T-helper 1 cell treated with Interleukin-12 subunit alpha and Interleukin-12 subunit beta and Interleukin-4 antibody, amounts not matched to agents 30 μg/mL and 1 μg/mL, for 36 hours (primary cell): Measurements from ENCODE around the gene C4orf17.

Experiments used
- H3K27ac Mint-ChIP-seq: one replicate; pipeline ENCODE4 v1.8.0; 2021; ENCODE audit warnings: mild to moderate bottlenecking, mixed read lengths
- H3K27me3 Mint-ChIP-seq: one replicate; pipeline ENCODE4 v1.8.0; 2021; ENCODE audit warnings: low read depth, mixed read lengths
- H3K36me3 Mint-ChIP-seq: one replicate; pipeline ENCODE4 v1.8.0; 2021; ENCODE audit warnings: low read depth, mixed read lengths
- H3K4me1 Mint-ChIP-seq: one replicate; pipeline ENCODE4 v1.8.0; 2021; ENCODE audit warnings: low read depth, mixed read lengths
- H3K4me3 Mint-ChIP-seq: one replicate; pipeline ENCODE4 v1.8.0; 2021; ENCODE audit warnings: mild to moderate bottlenecking, moderate library complexity, mixed read lengths
- H3K9me3 Mint-ChIP-seq: one replicate; pipeline ENCODE4 v1.8.0; 2021; ENCODE audit warnings: mixed read lengths

C4orf17 gene

DNA sequence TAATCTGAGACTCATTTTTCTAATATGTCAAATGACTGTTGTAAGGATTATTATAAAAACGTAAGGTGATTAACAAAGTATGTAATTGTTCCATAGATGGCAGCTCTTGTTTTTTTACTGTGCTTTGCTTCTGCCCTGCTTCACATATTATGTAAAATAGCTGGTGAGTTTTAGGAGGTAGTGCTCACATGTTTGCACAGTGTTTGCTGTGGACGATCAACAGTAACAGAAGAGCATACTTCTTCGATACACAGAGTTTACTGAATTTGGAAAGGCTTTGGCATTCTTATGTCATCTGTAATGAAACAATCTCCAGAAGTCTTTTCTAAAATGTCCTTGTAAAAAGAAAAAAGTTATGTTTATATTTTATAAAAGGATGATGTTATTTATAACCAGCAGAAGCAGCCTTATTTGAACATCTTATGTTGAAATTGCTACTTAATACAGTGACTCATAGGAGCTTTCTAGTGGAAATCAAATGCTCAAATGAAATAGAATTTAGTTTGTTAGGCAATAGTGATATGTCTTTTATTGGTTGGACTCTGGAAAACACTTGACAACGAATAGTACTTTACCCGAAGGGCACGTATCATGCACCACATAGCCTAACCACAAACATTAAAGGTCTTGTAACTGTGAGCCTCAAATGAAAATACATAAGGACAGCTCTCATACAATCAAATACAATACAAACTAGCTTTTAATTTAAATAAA is 61.9 kb downstream of the C4orf17 start:
- H3K9me3 Mint-ChIP-seq = no peaks in the 10 kb centered on the region
- peaks cover 2% of the 10 kb centered on the region for H3K4me1 Mint-ChIP-seq
- no peaks in the 10 kb centered on the region for H3K36me3 Mint-ChIP-seq
- peaks cover 46% of the 10 kb centered on the region for H3K27me3 Mint-ChIP-seq
- no peak overlapping the region for H3K27ac Mint-ChIP-seq
- H3K4me3 Mint-ChIP-seq = no peak overlapping the region

DNA sequence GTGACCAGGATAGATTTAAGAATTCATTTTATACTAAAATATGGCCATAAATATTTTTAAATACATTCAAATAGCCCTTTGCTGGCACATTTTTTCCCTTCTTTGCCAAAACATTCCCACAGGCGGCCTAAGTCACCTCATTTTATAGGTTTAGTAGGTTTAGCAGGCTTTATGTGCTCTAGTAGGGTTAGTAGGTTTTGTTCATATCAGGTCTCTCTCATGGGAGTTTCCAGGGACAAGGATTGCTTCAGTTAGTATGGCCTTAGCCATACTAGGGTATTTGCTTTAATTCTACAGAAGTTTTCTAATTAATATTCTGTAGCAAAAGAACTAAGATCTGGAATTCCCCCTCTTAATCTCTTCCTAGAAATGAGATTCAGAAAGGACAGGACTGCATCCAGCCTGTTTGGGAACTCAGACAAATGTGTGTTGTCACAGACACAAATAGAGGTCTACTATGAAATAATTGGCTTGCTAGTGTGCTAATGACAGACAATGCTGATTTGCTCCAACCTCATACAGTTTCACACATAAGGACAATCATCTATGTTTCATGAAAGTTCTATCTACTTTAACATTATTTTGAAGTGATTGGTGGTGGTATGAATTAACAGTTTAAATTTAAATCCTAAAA is 63.0 kb downstream of the C4orf17 start:
- H3K36me3 Mint-ChIP-seq = no peaks in the 10 kb centered on the region
- H3K4me3 Mint-ChIP-seq = no peak overlapping the region
- no peak overlapping the region for H3K27ac Mint-ChIP-seq
- H3K27me3 Mint-ChIP-seq = peaks cover 36% of the 10 kb centered on the region
- peaks cover 2% of the 10 kb centered on the region for H3K4me1 Mint-ChIP-seq
- H3K9me3 Mint-ChIP-seq = no peaks in the 10 kb centered on the region

DNA sequence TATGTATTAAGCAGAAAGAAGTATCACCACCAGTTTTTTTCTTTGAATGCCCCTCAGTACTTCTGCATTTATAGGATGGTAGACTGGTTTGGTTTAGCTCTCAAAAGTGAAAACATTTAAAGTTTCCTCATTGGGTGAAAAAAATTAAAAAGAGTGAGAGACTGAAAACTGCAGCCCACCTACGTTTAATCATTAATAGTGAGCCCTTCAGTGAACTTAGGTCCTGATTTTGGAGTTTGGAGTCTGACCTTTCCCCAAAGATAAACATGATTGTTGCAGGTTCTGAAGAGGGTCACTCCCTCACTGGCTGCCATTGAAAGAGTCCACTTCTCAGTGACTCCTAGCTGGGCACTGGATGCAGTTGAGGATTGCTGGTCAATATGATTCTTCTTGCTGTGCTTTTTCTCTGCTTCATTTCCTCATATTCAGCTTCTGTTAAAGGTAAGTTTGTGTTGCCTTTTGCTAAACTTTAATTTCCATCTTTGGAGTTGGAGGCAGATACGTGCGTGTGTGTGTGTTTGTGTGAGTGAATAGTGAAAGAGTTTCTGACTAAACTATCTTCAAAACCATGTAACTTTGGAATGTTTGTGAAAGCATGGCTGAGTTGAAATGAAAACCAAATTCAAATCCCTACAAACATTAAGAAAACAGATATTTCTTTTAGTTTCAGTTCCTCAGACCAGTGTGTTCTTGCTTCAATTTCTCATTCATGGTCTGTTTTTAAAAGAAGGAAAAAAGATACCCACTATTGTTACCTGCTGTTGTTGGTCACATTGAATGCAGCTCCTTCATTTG is 63.9 kb downstream of the C4orf17 start, which contains the start of gene MTTP:
Gene MTTP, plus strand, starts transcription at position 295 of the 795 bp plus-strand sequence. Its CDS starts 86 bp downstream, at position 381.
- H3K27ac Mint-ChIP-seq = no peak within 1 kb of the TSS
- H3K4me3 Mint-ChIP-seq = no peak within 1 kb of the TSS
- no peaks in the 10 kb centered on the region for H3K36me3 Mint-ChIP-seq
- peaks cover 36% of the 10 kb centered on the region for H3K27me3 Mint-ChIP-seq
- peaks cover 2% of the 10 kb centered on the region for H3K4me1 Mint-ChIP-seq
- no peaks in the 10 kb centered on the region for H3K9me3 Mint-ChIP-seq

DNA sequence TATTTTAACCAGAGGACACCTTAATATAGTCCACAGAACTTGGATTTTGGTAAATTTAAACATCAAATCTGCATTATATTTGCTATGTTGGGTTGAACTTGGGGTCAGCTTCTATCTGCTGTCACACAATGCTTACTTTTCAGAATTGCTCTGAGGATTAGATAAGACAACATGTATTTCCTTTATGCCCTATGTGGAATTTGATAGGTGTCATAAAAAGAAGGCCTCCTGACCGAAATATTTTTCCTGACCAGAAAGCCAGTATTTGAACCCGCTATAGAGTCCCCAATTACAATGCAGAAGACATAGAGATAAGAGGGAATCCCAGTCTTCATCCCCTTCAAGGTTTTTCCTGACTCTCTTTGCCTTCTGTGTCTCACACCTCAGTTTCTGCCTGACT is 67.9 kb downstream of the C4orf17 start:
- Mint-ChIP-seq H3K4me1 (peaks cover 2% of the 10 kb centered on the region), H3K4me3 (no peak overlapping the region)

DNA sequence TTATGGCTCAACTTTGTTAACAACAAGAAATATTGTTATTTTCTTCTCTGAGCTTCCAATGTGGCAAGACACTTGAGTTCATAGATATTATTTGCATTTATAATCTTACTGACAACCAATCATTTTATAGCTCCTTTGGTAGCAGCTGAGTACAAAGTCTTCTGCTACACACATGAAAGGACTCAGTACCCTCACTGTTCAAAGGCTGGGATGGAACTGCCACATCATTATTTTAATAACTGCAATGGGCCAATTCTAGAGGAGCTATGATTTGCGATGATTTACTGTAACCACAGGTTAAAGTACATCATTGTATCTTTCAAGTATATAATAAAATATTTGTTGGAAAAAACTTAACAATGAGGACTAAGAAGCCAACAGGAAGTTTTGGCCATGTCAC is 74.7 kb downstream of the C4orf17 start:
- Mint-ChIP-seq H3K4me1 (no peaks in the 10 kb centered on the region), H3K36me3 (no peaks in the 10 kb centered on the region), H3K27me3 (peaks cover 17% of the 10 kb centered on the region), H3K9me3 (no peaks in the 10 kb centered on the region), H3K4me3 (no peak overlapping the region), H3K27ac (no peak overlapping the region)

More for the DNA sequence above, 67.9 kb downstream of the C4orf17 start:
- H3K27ac Mint-ChIP-seq = no peak overlapping the region
- peaks cover 27% of the 10 kb centered on the region for H3K27me3 Mint-ChIP-seq
- no peaks in the 10 kb centered on the region for H3K36me3 Mint-ChIP-seq
- H3K9me3 Mint-ChIP-seq = no peaks in the 10 kb centered on the region

DNA sequence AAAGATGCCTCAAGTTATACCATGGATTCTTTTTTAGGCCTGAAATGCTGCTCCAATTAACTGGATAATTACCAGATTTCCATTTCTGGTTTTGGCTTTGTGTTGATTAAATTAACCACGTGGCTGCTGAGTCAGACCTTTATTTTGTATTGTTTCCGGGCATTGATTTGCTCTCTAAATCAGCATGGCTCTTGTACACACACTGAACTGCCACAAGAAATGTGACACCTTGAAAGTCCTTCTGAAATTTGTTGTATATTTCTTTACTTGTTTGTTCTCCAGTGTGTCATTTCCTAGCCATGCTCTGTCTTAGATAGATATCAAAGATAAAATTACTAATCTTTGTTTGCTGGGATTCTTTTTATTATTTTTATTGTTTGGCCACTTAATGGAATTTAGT is 75.5 kb downstream of the C4orf17 start:
- Mint-ChIP-seq H3K27me3 (peaks cover 17% of the 10 kb centered on the region), H3K9me3 (no peaks in the 10 kb centered on the region)

DNA sequence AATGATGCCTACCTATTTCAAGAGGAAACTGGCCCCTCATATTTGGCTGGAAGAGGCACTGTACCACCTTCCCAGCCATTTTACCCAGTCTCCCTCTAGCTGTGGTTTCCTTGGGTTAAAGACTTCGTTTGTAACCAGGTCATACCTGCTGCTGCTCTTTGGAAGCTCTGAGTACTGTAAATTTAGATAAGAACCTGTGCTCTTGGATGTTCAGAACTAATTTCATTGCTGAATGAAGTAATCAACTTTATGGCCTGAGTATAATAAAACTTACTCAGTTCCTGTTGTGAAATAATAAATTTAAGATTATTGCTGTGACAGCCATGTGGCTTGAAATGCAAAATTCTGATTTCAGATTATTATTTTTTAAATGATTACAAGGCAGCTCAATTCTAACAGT is 76.0 kb downstream of the C4orf17 start:
- Mint-ChIP-seq H3K9me3 (no peaks in the 10 kb centered on the region), H3K36me3 (no peaks in the 10 kb centered on the region), H3K27me3 (peaks cover 17% of the 10 kb centered on the region), H3K4me1 (no peaks in the 10 kb centered on the region), H3K4me3 (no peak overlapping the region), H3K27ac (no peak overlapping the region)

More for the DNA sequence above, 75.5 kb downstream of the C4orf17 start:
- no peaks in the 10 kb centered on the region for H3K4me1 Mint-ChIP-seq
- no peak overlapping the region for H3K4me3 Mint-ChIP-seq
- H3K36me3 Mint-ChIP-seq = no peaks in the 10 kb centered on the region
- no peak overlapping the region for H3K27ac Mint-ChIP-seq

DNA sequence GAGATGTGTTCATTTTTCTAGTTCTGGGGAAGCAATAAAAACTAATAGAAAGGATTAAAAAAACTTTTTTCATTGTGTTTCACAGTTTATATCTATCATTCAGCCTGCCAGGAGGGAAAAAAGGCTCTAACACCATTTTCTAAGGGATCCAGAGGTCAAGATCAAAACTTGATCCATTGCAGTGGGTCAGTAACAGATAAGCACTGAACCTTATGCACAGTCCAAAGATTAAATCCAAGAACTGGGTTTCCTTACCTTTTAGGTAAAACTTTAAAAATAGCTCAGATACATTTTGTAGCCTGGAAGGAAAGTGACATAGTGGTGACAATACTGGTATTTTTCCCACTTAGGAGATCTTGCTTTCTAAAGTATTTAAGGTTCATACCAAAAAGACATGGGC is 76.5 kb downstream of the C4orf17 start:
- H3K9me3 Mint-ChIP-seq = no peaks in the 10 kb centered on the region
- no peak overlapping the region for H3K4me3 Mint-ChIP-seq
- no peak overlapping the region for H3K27ac Mint-ChIP-seq
- peaks cover 14% of the 10 kb centered on the region for H3K27me3 Mint-ChIP-seq
- no peaks in the 10 kb centered on the region for H3K36me3 Mint-ChIP-seq
- no peaks in the 10 kb centered on the region for H3K4me1 Mint-ChIP-seq

DNA sequence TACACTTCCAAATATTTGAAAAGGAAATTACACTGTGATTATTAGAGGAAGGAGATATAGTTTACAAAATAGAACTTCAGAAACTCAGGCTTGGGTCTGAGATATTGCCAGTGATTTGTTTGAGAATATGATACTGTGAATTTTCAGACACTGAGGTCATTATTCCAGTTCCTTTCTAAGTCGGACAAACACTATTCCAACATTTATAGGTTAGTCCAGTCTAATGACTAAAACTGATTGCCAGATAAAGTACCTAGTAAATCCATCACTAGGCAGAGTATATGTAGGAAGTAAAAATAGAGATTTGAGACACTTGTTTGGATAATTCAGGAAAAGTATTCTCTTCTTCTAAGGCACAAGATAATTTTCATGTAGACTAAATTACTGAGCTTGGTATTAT is 77.0 kb downstream of the C4orf17 start:
- H3K27ac Mint-ChIP-seq = no peak overlapping the region
- H3K4me3 Mint-ChIP-seq = no peak overlapping the region
- H3K4me1 Mint-ChIP-seq = no peaks in the 10 kb centered on the region
- no peaks in the 10 kb centered on the region for H3K36me3 Mint-ChIP-seq
- H3K9me3 Mint-ChIP-seq = no peaks in the 10 kb centered on the region
- H3K27me3 Mint-ChIP-seq = peaks cover 12% of the 10 kb centered on the region

DNA sequence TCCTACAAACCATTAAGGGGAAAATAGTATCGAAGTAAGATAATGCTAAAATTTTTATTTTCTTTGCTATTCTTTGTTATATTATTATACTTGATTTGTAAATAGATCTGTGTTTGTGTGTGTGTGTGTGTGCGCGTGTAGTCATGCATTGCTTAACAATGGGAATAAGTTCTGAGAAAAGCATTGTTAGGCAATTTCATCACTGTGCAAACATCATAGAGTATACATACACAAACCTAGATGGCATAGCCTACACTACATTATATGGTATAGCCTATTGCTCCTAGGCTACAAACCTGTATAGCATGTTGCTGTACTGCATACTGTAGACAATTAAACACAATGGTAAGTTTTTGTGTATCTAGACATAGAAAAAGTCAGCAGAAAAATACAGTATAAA is 80.9 kb downstream of the C4orf17 start:
- H3K9me3 Mint-ChIP-seq = no peaks in the 10 kb centered on the region

More for the DNA sequence above, 80.9 kb downstream of the C4orf17 start:
- H3K4me3 Mint-ChIP-seq = no peak overlapping the region
- H3K27me3 Mint-ChIP-seq = peaks cover 4% of the 10 kb centered on the region
- no peaks in the 10 kb centered on the region for H3K36me3 Mint-ChIP-seq
- no peaks in the 10 kb centered on the region for H3K4me1 Mint-ChIP-seq
- no peak overlapping the region for H3K27ac Mint-ChIP-seq
